Natural killer cell (primary cell): ENCODE results near the gene NNMT. TPM values are rescaled to one million over a fixed set of nuclear protein-coding genes. Genes with fewer than 3 reads are reported as not detected.
A peak's percentile ranks its signal among the peaks of the same experiment; 100 is the strongest.
"Not testable (repeated sequence)": the region's sequence is repeated elsewhere in the genome, so short reads cannot be mapped to it uniquely, and the experiment has no call there.

Source experiments
- ATAC-seq, 3 donors: fragments of 150-1000 bp in 2 of 3; fragments of 200-7000 bp in 1 of 3; cut with Tn5 transposase; 1 replicate in 1 of 3; 2 replicates in 2 of 3; pipeline ENCODE4 v1.10.0; 2021; ENCODE audit warnings: mild to moderate bottlenecking in 2 of 3, moderate library complexity in 2 of 3
- DNase-seq, 2 donors: peaks; one replicate each; pipeline versions ENCODE4 v3.0.0 to v3.0.0-alpha.2; 2013 to 2021; ENCODE audit warnings: mixed read lengths in 1 of 2
- H3K27ac ChIP-seq: one replicate; pipeline ENCODE4 v1.5.1; 2013; ENCODE audit warnings: mild to moderate bottlenecking, low read length
- H3K27me3 ChIP-seq: one replicate; pipeline ENCODE4 v1.6.1; 2013; ENCODE audit warnings: low read length; ENCODE audit not compliant: control insufficient read depth, insufficient read depth
- H3K36me3 ChIP-seq: one replicate; pipeline ENCODE4 v1.6.1; 2013; ENCODE audit warnings: low read length; ENCODE audit not compliant: control insufficient read depth, insufficient read depth
- H3K4me1 ChIP-seq: one replicate; pipeline ENCODE4 v1.6.1; 2013; ENCODE audit warnings: low read length; ENCODE audit not compliant: control insufficient read depth, insufficient read depth
- H3K4me3 ChIP-seq: one replicate; pipeline ENCODE4 v1.5.1; 2013; ENCODE audit warnings: low read length
- H3K9me3 ChIP-seq: one replicate; pipeline ENCODE4 v1.6.1; 2013; ENCODE audit warnings: low read length; ENCODE audit not compliant: control insufficient read depth, insufficient read depth
- H3K27ac Mint-ChIP-seq, 2 donors: one replicate each; pipeline ENCODE4 v1.8.0; 2022; ENCODE audit warnings: mild to moderate bottlenecking in 2 of 2, mixed read lengths in 2 of 2, moderate library complexity in 1 of 2
- H3K27me3 Mint-ChIP-seq, 2 donors: one replicate each; pipeline ENCODE4 v1.8.0; 2022; ENCODE audit warnings: low read depth in 2 of 2, mixed read lengths in 2 of 2
- H3K36me3 Mint-ChIP-seq: one replicate; pipeline ENCODE4 v1.8.0; 2022; ENCODE audit warnings: mixed read lengths
- H3K4me1 Mint-ChIP-seq, 2 donors: one replicate each; pipeline ENCODE4 v1.8.0; 2022; ENCODE audit warnings: mixed read lengths in 2 of 2
- H3K4me3 Mint-ChIP-seq: one replicate; pipeline ENCODE4 v1.8.0; 2022; ENCODE audit warnings: mild to moderate bottlenecking, moderate library complexity, mixed read lengths
- H3K9me3 Mint-ChIP-seq, 2 donors: one replicate each; pipeline ENCODE4 v1.8.0; 2022; ENCODE audit warnings: mixed read lengths in 2 of 2
- CTCF ChIP-seq: fragments of 200-600 bp; IDR thresholded peaks from one replicate; pipeline ENCODE4 v1.8.0; 2022; ENCODE audit warnings: antibody characterized with exemption
- WGBS: methylation state at CpG from one replicate; pipeline ENCODE4 v1.1.7; 2013; ENCODE audit warnings: missing lambda C conversion rate; ENCODE audit not compliant: insufficient coverage; 5-methylcytosine and 5-hydroxymethylcytosine counted together
- intact Hi-C: fragments of 100-400 bp; cut with micrococcal nuclease; formaldehyde crosslinking; loops from one replicate; pipeline ENCODE4 v1.14.2; 2022
- total RNA-seq, 4 donors: library from RNA; stranded (reverse); fragments of 120-200 nt in 1 of 4; gene quantifications; one replicate each; pipeline versions ENCODE4 v1.2.3 to v1.2.4, GENCODE V29; 2013 to 2022

Gene NNMT
- total RNA-seq, 3 donors from 2014 or later (not counting 1 experiment from before 2014, with no cell fraction given), result 1.8 to 2.4 (median 2.0) TPM

- Mint-ChIP-seq H3K27me3 (peaks cover 21% of the 10 kb centered on the region in 2 donors), H3K9me3 (no peaks in the 10 kb centered on the region), H3K4me3 (peak overlapping the region; percentile 51), H3K4me1 (peaks cover 5 to 11% of the 10 kb centered on the region in 2 donors), H3K36me3 (no peaks in the 10 kb centered on the region), H3K27ac (no peak overlapping the region)
- Histone ChIP-seq H3K4me3 (no peak overlapping the region), H3K27me3 (no peaks in the 10 kb centered on the region), H3K9me3 (no peaks in the 10 kb centered on the region), H3K4me1 (peaks cover 7% of the 10 kb centered on the region), H3K36me3 (no peaks in the 10 kb centered on the region), H3K27ac (no peak overlapping the region)
- TF ChIP-seq CTCF, result peak; percentile 76
- 19% methylated on average over 18 of the region's 18 CpGs for WGBS
- DNase-seq (peak in 1 of 2 donors; percentile 70), ATAC-seq (peak in 2 of 3 donors; percentile 68 to 83)
- intact Hi-C loops, result loop anchor here (2.0 kb wide), 1 partner anchor 98 kb away; the partner anchor contains the start of gene REXO2
Observed at GRCh38 chr11:114340311-114341131, 44.3 kb downstream of the NNMT start.

- 86% methylated on average over 1 of the region's 3 CpGs for WGBS
- not testable (repeated sequence) for ATAC-seq, H3K4me3 ChIP-seq, H3K9me3 Mint-ChIP-seq, H3K36me3 Mint-ChIP-seq, H3K9me3 ChIP-seq, DNase-seq, H3K36me3 ChIP-seq, H3K4me3 Mint-ChIP-seq, H3K4me1 ChIP-seq, H3K27me3 ChIP-seq, H3K27ac ChIP-seq, H3K27ac Mint-ChIP-seq
- intact Hi-C loops, result loop anchor here (2.0 kb wide), 1 partner anchor 97 kb away; the partner anchor contains the start of gene REXO2
- H3K27me3 Mint-ChIP-seq, result peaks cover 10 to 17% of the 10 kb centered on the region in 2 donors
- peaks cover 5 to 11% of the 10 kb centered on the region in 2 donors for H3K4me1 Mint-ChIP-seq
Observed at GRCh38 chr11:114341667-114342066, 45.5 kb downstream of the NNMT start.

- Histone ChIP-seq H3K27me3 (no peaks in the 10 kb centered on the region), H3K27ac (no peak overlapping the region), H3K4me1 (peaks cover 10% of the 10 kb centered on the region), H3K36me3 (no peaks in the 10 kb centered on the region), H3K4me3 (no peak overlapping the region), H3K9me3 (no peaks in the 10 kb centered on the region)
- DNase-seq (no peak), ATAC-seq (no peak)
- Mint-ChIP-seq H3K4me1 (peaks cover 5 to 17% of the 10 kb centered on the region in 2 donors), H3K4me3 (no peak overlapping the region), H3K27ac (no peak overlapping the region), H3K9me3 (no peaks in the 10 kb centered on the region), H3K27me3 (peaks cover 7 to 14% of the 10 kb centered on the region in 2 donors), H3K36me3 (no peaks in the 10 kb centered on the region)
- intact Hi-C loops, result no loop called here
- 96% methylated on average over 2 of the region's 2 CpGs for WGBS
- no peak for TF ChIP-seq CTCF
Observed at GRCh38 chr11:114342476-114342875, 46.3 kb downstream of the NNMT start.

DNA sequence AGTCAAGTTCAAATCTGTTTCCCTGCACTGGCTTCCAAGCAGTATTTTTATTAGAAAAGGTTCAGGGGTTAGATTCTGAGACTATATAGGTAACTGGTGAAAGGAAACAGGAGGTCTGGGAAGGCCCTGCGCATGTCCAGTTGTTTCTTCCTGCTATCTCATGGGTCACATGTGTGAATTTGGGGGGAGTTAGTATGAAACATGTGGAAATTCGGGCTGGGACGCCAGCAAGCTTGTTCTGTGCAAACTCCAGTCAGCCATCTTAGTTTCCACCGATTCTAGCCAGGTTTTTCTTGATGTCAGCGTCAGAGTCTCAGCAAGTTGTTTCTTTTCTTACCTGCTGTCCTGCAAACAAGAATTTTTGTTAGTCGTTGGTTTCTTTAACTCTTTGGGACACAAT is 46.8 kb downstream of the NNMT start:
- intact Hi-C loops, result no loop called here

More for the DNA sequence above, 46.8 kb downstream of the NNMT start:
- H3K36me3 ChIP-seq, result no peaks in the 10 kb centered on the region
- TF ChIP-seq CTCF, result no peak
- WGBS, result 88% methylated on average over 6 of the region's 6 CpGs
- no peak overlapping the region for H3K4me3 ChIP-seq
- H3K4me1 ChIP-seq, result peaks cover 10% of the 10 kb centered on the region
- DNase-seq (no peak), ATAC-seq (no peak)
- no peaks in the 10 kb centered on the region for H3K27me3 ChIP-seq
- H3K36me3 Mint-ChIP-seq, result no peaks in the 10 kb centered on the region
- H3K4me3 Mint-ChIP-seq, result no peak overlapping the region
- H3K27ac Mint-ChIP-seq, result no peak overlapping the region
- no peaks in the 10 kb centered on the region for H3K9me3 ChIP-seq
- no peaks in the 10 kb centered on the region for H3K9me3 Mint-ChIP-seq
- peaks cover 11 to 17% of the 10 kb centered on the region in 2 donors for H3K4me1 Mint-ChIP-seq
- H3K27me3 Mint-ChIP-seq, result peaks cover 7 to 12% of the 10 kb centered on the region in 2 donors
- no peak overlapping the region for H3K27ac ChIP-seq
